H9 (cell line): Measurements from ENCODE around the gene RIOK2. TPM values are rescaled to one million over a fixed set of nuclear protein-coding genes. Genes with fewer than 3 reads are reported as not detected.

Experiments used
- DNase-seq: peaks from one replicate; pipeline ENCODE4 v3.0.0-alpha.2; 2017
- H2AFZ ChIP-seq: one replicate; pipeline ENCODE4 v1.6.1; 2013; ENCODE audit warnings: mild to moderate bottlenecking, low read length, control low read depth, moderate library complexity
- H2AK5ac ChIP-seq: 2 replicates; pipeline ENCODE4 v1.6.1; 2013; ENCODE audit warnings: low read length, control low read depth, mixed read lengths; ENCODE audit not compliant: insufficient read length
- H2BK120ac ChIP-seq: one replicate; pipeline ENCODE4 v1.6.1; 2013; ENCODE audit warnings: low read depth, mild to moderate bottlenecking, low read length, control low read depth, inconsistent platforms; ENCODE audit not compliant: poor library complexity, severe bottlenecking
- H2BK12ac ChIP-seq: 2 replicates; pipeline ENCODE4 v1.6.1; 2013; ENCODE audit warnings: low read length, control low read depth, mixed read lengths, low read depth; ENCODE audit not compliant: insufficient read length
- H2BK15ac ChIP-seq: 2 replicates; pipeline ENCODE4 v1.6.1; 2013; ENCODE audit warnings: low read depth, low read length, control low read depth
- H2BK20ac ChIP-seq: one replicate; pipeline ENCODE4 v1.6.1; 2013; ENCODE audit warnings: low read depth, mild to moderate bottlenecking, low read length, control low read depth, inconsistent platforms; ENCODE audit not compliant: poor library complexity, severe bottlenecking
- H2BK5ac ChIP-seq: 2 replicates; pipeline ENCODE4 v1.6.1; 2013; ENCODE audit warnings: low read length, control low read depth, mixed read lengths; ENCODE audit not compliant: insufficient read length
- H3K14ac ChIP-seq: 2 replicates; pipeline ENCODE4 v1.6.1; 2013; ENCODE audit warnings: low read length, control low read depth; ENCODE audit not compliant: insufficient read depth
- H3K18ac ChIP-seq: 2 replicates; pipeline ENCODE4 v1.6.1; 2013; ENCODE audit warnings: low read depth, mild to moderate bottlenecking, mixed read lengths, low read length, control low read depth; ENCODE audit not compliant: insufficient read length
- H3K23ac ChIP-seq: 2 replicates; pipeline ENCODE4 v1.6.1; 2013; ENCODE audit warnings: low read length, control low read depth, mixed read lengths, low read depth; ENCODE audit not compliant: insufficient read length
- H3K23me2 ChIP-seq: 2 replicates; pipeline ENCODE4 v1.6.1; 2013; ENCODE audit warnings: low read depth, mild to moderate bottlenecking, mixed read lengths, low read length, control low read depth; ENCODE audit not compliant: insufficient read length, poor library complexity, severe bottlenecking
- H3K27ac ChIP-seq: 2 replicates; pipeline ENCODE4 v1.5.1; 2013; ENCODE audit warnings: low read length, control low read depth, mixed read lengths, low read depth; ENCODE audit not compliant: insufficient read length
- H3K27me3 ChIP-seq: 2 replicates; pipeline ENCODE4 v1.6.1; 2013; ENCODE audit warnings: low read length, control low read depth, inconsistent platforms; ENCODE audit not compliant: insufficient read depth
- H3K4ac ChIP-seq: 2 replicates; pipeline ENCODE4 v1.6.1; 2013; ENCODE audit warnings: low read depth, mild to moderate bottlenecking, control low read depth, inconsistent platforms, low read length, moderate library complexity
- H3K4me1 ChIP-seq: 2 replicates; pipeline ENCODE4 v1.6.1; 2013; ENCODE audit warnings: low read length, control low read depth, inconsistent platforms; ENCODE audit not compliant: insufficient read depth
- H3K4me2 ChIP-seq: 2 replicates; pipeline ENCODE4 v1.6.1; 2013; ENCODE audit warnings: low read length, control low read depth, mixed read lengths; ENCODE audit not compliant: insufficient read length, insufficient read depth
- H3K56ac ChIP-seq: 2 replicates; pipeline ENCODE4 v1.6.1; 2013; ENCODE audit warnings: low read depth, mild to moderate bottlenecking, mixed read lengths, low read length, control low read depth; ENCODE audit not compliant: insufficient read length
- H3K79me1 ChIP-seq: 2 replicates; pipeline ENCODE4 v1.6.1; 2013; ENCODE audit warnings: low read depth, mild to moderate bottlenecking, moderate library complexity, low read length, control low read depth, inconsistent platforms; ENCODE audit not compliant: insufficient read depth, poor library complexity, severe bottlenecking
- H3K79me2 ChIP-seq: 2 replicates; pipeline ENCODE4 v1.6.1; 2013; ENCODE audit warnings: low read length, control low read depth, inconsistent platforms; ENCODE audit not compliant: insufficient read depth
- H3K9ac ChIP-seq: 2 replicates; pipeline ENCODE4 v1.6.1; 2013; ENCODE audit warnings: low read length, control low read depth, mixed read lengths; ENCODE audit not compliant: insufficient read length; ENCODE audit errors: extremely low read depth
- H3K9me3 ChIP-seq: one replicate; pipeline ENCODE4 v1.6.1; 2013; ENCODE audit warnings: low read depth, low read length, inconsistent platforms; ENCODE audit not compliant: control insufficient read depth
- H3T11ph ChIP-seq: one replicate; pipeline ENCODE4 v1.6.1; 2013; ENCODE audit warnings: mild to moderate bottlenecking, low read length, control low read depth, inconsistent platforms
- H4K20me1 ChIP-seq: one replicate; pipeline ENCODE4 v1.6.1; 2013; ENCODE audit not compliant: control insufficient read depth, insufficient read length, insufficient read depth
- H4K5ac ChIP-seq: 2 replicates; pipeline ENCODE4 v1.6.1; 2013; ENCODE audit warnings: low read depth, mild to moderate bottlenecking, mixed read lengths, low read length, control low read depth; ENCODE audit not compliant: insufficient read length
- H4K8ac ChIP-seq: replicated peaks from 2 replicates; pipeline ENCODE4 v1.6.1; 2013; ENCODE audit warnings: low read length, control low read depth, mixed read lengths, low read depth; ENCODE audit not compliant: insufficient read length
- H4K91ac ChIP-seq: 2 replicates; pipeline ENCODE4 v1.6.1; 2013; ENCODE audit warnings: low read depth, mild to moderate bottlenecking, moderate library complexity, mixed read lengths, low read length, control low read depth; ENCODE audit not compliant: insufficient read length
- H3K27ac Mint-ChIP-seq, 3 experiments: 2 replicates in 2 of 3; 3 replicates in 1 of 3; pipeline ENCODE4 v1.8.0; 2020 to 2021; ENCODE audit warnings: mixed read lengths in 3 of 3, mild to moderate bottlenecking in 1 of 3, moderate library complexity in 1 of 3
- H3K27me3 Mint-ChIP-seq: 2 replicates; pipeline ENCODE4 v1.8.0; 2021; ENCODE audit warnings: low read depth, mild to moderate bottlenecking, moderate library complexity, mixed read lengths
- H3K36me3 Mint-ChIP-seq, 3 experiments: 2 replicates in 2 of 3; 3 replicates in 1 of 3; pipeline ENCODE4 v1.8.0; 2020 to 2021; ENCODE audit warnings: low read depth in 3 of 3, mixed read lengths in 3 of 3; ENCODE audit not compliant: insufficient read depth in 1 of 3
- H3K4me1 Mint-ChIP-seq, 2 experiments: 2 replicates each; pipeline ENCODE4 v1.8.0; 2020; ENCODE audit warnings: mixed read lengths in 2 of 2
- H3K4me3 Mint-ChIP-seq, 2 experiments: 2 replicates in 1 of 2; 3 replicates in 1 of 2; pipeline ENCODE4 v1.8.0; 2020 to 2021; ENCODE audit warnings: mild to moderate bottlenecking in 2 of 2, mixed read lengths in 2 of 2, moderate library complexity in 1 of 2
- H3K9me3 Mint-ChIP-seq, 2 experiments: 2 replicates in 1 of 2; 3 replicates in 1 of 2; pipeline ENCODE4 v1.8.0; 2020; ENCODE audit warnings: mild to moderate bottlenecking in 2 of 2, mixed read lengths in 2 of 2, moderate library complexity in 1 of 2
- total RNA-seq: library from RNA; stranded (reverse); gene quantifications from 2 replicates; pipeline ENCODE4 v1.2.1, GENCODE V29; 2021
- TF ChIP-seq, protein P1 (sequence below): fragments of 200-600 bp; sonication (generic); conservative IDR thresholded peaks from 3 replicates; pipeline ENCODE4 v1.8.0; 2021; ENCODE audit warnings: antibody characterized with exemption, mild to moderate bottlenecking

Gene RIOK2
- total RNA-seq, 1 experiment from 2014 or later: 39.5 TPM

DNA sequence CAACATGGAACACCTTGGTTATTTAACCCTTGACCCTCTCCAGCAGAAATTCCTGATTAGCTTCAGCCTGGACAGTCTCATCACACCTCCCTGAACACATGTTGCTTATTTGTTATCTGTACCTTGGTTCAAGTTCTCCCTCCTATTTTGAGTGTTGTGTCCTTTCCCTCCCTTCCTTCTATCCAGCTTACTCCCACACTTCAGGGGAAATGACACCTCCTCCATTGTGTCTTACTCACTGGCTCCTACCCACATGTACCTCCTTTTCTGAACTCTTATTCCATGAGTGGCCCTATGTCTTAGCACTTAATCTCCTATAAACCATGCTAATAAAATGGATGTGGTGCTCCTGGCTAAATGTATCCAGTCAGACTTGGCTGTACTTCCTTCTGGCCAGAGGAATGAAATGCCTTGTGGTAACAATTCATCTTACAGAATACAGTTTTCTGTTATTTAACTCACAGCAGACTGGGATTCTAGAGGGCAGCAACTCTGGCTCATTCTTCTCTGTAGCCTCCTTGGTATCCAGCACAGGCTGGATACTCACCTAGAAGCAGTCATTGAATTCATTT, 51.8 kb downstream of the RIOK2 start:
- no peak overlapping the region for H2BK20ac ChIP-seq
- H2BK120ac ChIP-seq: no peak overlapping the region
- no peak overlapping the region for H4K5ac ChIP-seq
- H2AFZ ChIP-seq: no peak overlapping the region
- H3K4ac ChIP-seq: no peak overlapping the region
- Mint-ChIP-seq H3K36me3 (peaks cover 0 to 3% (median 0%) of the 10 kb centered on the region in 3 experiments; a peak in 2 of 7 replicates), H3K27ac (no peak overlapping the region), H3K27me3 (no peaks in the 10 kb centered on the region), H3K4me3 (no peak overlapping the region), H3K9me3 (peaks cover 0 to 2% of the 10 kb centered on the region in 2 experiments; a peak in 1 of 5 replicates), H3K4me1 (peaks cover 12 to 19% of the 10 kb centered on the region in 2 experiments)
- H3K9me3 ChIP-seq: no peaks in the 10 kb centered on the region
- H3K23me2 ChIP-seq: no peaks in the 10 kb centered on the region
- DNase-seq: no peak
- H3K79me1 ChIP-seq: no peaks in the 10 kb centered on the region
- H4K20me1 ChIP-seq: no peaks in the 10 kb centered on the region
- no peak overlapping the region for H3T11ph ChIP-seq
- H2BK15ac ChIP-seq: no peak overlapping the region
- no peak overlapping the region for H3K23ac ChIP-seq
- no peak overlapping the region for H2BK5ac ChIP-seq
- no peak overlapping the region for H4K91ac ChIP-seq
- H3K79me2 ChIP-seq: no peaks in the 10 kb centered on the region
- TF ChIP-seq, protein P1, sequence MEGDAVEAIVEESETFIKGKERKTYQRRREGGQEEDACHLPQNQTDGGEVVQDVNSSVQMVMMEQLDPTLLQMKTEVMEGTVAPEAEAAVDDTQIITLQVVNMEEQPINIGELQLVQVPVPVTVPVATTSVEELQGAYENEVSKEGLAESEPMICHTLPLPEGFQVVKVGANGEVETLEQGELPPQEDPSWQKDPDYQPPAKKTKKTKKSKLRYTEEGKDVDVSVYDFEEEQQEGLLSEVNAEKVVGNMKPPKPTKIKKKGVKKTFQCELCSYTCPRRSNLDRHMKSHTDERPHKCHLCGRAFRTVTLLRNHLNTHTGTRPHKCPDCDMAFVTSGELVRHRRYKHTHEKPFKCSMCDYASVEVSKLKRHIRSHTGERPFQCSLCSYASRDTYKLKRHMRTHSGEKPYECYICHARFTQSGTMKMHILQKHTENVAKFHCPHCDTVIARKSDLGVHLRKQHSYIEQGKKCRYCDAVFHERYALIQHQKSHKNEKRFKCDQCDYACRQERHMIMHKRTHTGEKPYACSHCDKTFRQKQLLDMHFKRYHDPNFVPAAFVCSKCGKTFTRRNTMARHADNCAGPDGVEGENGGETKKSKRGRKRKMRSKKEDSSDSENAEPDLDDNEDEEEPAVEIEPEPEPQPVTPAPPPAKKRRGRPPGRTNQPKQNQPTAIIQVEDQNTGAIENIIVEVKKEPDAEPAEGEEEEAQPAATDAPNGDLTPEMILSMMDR: no peak
- H3K56ac ChIP-seq: no peak overlapping the region
- no peak overlapping the region for H3K18ac ChIP-seq
- H3K27me3 ChIP-seq: no peaks in the 10 kb centered on the region
- no peak overlapping the region for H3K9ac ChIP-seq
- no peak overlapping the region for H3K14ac ChIP-seq
- H2AK5ac ChIP-seq: no peak overlapping the region
- H2BK12ac ChIP-seq: no peak overlapping the region
- no peak overlapping the region for H4K8ac ChIP-seq
- H3K4me2 ChIP-seq: no peak overlapping the region
- no peak overlapping the region for H3K27ac ChIP-seq
- no peaks in the 10 kb centered on the region for H3K4me1 ChIP-seq
